Uterus (tissue), 4 donors: ENCODE results near the gene ABCA2. TPM values are rescaled to one million over a fixed set of nuclear protein-coding genes. Genes with fewer than 3 reads are reported as not detected.

Experiments used
- DNase-seq, 2 donors: peaks; one replicate each; pipeline ENCODE4 v3.0.0-alpha.2; 2019 to 2020
- H3K27ac ChIP-seq, 2 donors: fragments of 200-600 bp; sonication (generic); 1 replicate in 1 of 2; 2 replicates in 1 of 2; pipeline ENCODE4 v1.5.1; 2016 to 2018
- H3K27me3 ChIP-seq, 2 donors: fragments of 200-600 bp; sonication (generic); one replicate each; pipeline ENCODE4 v1.5.1; 2018 to 2019; ENCODE audit warnings: control low read depth in 1 of 2
- H3K36me3 ChIP-seq, 2 donors: fragments of 200-600 bp; sonication (generic); one replicate each; pipeline ENCODE4 v1.5.1; 2019; ENCODE audit warnings: control low read depth in 1 of 2
- H3K4me1 ChIP-seq, 2 donors: fragments of 200-600 bp; sonication (generic); one replicate each; pipeline ENCODE4 v1.5.1; 2018 to 2019; ENCODE audit warnings: control low read depth in 1 of 2
- H3K4me3 ChIP-seq, 2 donors: fragments of 200-600 bp; sonication (generic); 1 replicate in 1 of 2; 2 replicates in 1 of 2; pipeline ENCODE4 v1.5.1; 2018 to 2019; ENCODE audit warnings: mild to moderate bottlenecking in 1 of 2
- H3K9me3 ChIP-seq, 2 donors: fragments of 200-600 bp; sonication (generic); one replicate each; pipeline ENCODE4 v1.5.1; 2019; ENCODE audit warnings: control low read depth in 1 of 2
- CTCF ChIP-seq, 4 experiments: fragments of 200-600 bp in 2 of 4; fragments of 450-650 bp in 2 of 4; sonication (generic) in 2 of 4; IDR thresholded peaks; one replicate each; pipeline ENCODE4 v1.5.1; 2016 to 2019; ENCODE audit warnings: antibody characterized with exemption in 4 of 4, mild to moderate bottlenecking in 2 of 4, moderate library complexity in 1 of 4
- POLR2A ChIP-seq, 2 donors: fragments of 450-650 bp; IDR thresholded peaks; one replicate each; pipeline ENCODE4 v1.6.1; 2016; ENCODE audit warnings: antibody characterized with exemption in 2 of 2, mild to moderate bottlenecking in 1 of 2, moderate library complexity in 1 of 2
- intact Hi-C: fragments of 100-400 bp; cut with DNase I; formaldehyde crosslinking; loops from one replicate; pipeline ENCODE4 v1.15.1; 2023; ENCODE audit warnings: low total_unique reads
- total RNA-seq, 4 donors: library from RNA; depleted of rRNA in 3 of 4; stranded (reverse); fragments of >200 nt in 3 of 4; gene quantifications; one replicate each; pipeline versions ENCODE4 v1.1.0 to v1.2.4, GENCODE V29; 2014 to 2023
- donor health status: DM: yes; HTN: yes; CAD: no.

Gene ABCA2
- total RNA-seq, 4 donors from 2014 or later: 24.8 to 36.9 (median 26.1) TPM

DNA sequence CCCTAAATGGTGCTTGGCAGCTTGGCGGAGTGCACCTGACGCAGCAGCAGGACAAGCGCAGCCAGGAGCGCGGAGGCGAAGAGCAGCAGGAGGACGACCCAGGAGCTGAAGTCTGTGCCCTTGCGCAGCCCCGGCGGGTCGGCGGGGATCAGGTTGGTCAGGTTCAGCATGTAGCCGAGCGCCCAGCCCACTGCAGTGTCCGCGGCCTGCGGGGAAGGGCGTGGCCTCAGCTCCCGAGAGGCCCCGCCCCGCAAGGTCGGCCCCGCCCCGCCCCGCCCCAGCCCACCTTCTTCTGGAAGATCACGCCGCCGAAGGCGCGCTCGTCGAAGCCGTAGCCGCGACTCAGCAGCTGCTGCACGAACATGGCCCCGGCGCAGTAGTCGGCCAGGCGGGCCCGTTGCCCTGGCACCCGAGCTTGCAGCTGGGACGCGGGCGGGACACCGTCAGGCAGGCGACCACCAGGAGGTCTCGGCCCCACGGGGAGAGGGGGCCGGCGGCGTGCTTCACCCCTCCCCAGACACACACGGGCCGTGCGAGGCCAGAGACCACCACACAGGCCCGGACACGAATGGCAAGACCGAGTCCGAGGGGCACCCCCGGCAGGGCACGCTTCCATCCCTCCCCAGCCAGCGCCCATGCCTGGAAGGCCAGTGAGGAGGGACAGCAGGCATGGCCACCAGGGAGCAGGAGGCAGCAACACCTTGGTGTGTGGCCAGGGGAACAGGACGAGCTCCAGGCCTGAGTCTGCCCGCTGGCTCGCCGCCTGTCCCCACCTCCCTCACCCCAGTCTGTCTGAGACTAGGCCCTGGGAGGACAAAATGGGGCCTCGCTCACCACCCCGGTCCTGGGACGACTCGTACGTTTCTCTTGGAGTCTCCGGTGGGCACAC lies 20.9 kb upstream of the ABCA2 start:
- TF ChIP-seq CTCF (IDR thresholded peaks at IDR 0.05) (no peak), POLR2A (IDR thresholded peaks at IDR 0.05) (no peak)
- H3K4me3 ChIP-seq: no peak overlapping the region
- H3K27ac ChIP-seq: no peak overlapping the region
- H3K4me1 ChIP-seq: peaks cover 0 to 14% of the 10 kb centered on the region in 2 donors
- no peaks in the 10 kb centered on the region for H3K9me3 ChIP-seq
- peaks cover 5 to 13% of the 10 kb centered on the region in 2 donors for H3K27me3 ChIP-seq
- intact Hi-C loops: no loop called here
- H3K36me3 ChIP-seq: no peaks in the 10 kb centered on the region
- no peak for DNase-seq

DNA sequence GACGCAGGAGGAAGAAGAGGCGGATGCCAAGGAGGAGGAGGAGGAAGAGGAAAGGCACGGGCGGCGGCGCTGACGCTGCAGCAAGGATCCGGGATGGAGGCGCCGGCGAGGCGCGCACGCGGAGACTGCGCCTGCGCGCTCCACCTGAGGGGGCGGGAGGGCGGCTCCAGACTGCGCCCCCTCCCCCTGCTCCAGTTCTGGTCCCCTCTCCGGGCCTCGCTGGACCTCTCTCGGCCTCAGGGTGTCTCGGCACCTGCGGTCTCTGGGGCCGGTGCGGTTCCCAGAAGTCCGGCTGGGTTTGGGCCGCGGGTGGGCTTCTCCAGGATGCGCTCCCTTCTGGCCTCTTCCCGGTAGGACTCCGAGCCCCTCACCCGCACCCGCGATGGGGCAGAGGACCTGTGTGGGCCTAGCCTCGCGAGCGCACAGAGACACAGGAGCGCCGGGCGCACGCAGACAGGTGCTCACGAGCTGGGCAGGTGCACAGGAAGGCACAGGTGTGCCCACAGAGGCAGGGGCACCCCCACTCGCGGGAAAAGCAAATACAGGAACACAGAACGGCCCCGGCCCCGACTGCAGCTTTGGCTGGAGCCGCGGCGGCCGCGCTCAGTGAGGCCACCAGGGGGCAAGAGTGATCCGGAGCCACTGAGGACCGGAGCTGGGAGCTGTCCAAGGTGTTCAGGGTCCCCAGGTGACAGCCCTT lies 18.2 kb upstream of the ABCA2 start, which contains the start of gene NPDC1:
TSS of gene NPDC1 (minus strand) at position 90 of the 700 bp plus-strand sequence. CDS start 188 bp downstream, outside the sequence.
- TF ChIP-seq POLR2A (IDR thresholded peaks at IDR 0.05) (peak in 1 of 2 donors; percentile 52), CTCF (IDR thresholded peaks at IDR 0.05) (peak; percentile 76 to 84 (median 80))
- peak within 1 kb of the TSS; percentile 56 to 57 for H3K27ac ChIP-seq

DNA sequence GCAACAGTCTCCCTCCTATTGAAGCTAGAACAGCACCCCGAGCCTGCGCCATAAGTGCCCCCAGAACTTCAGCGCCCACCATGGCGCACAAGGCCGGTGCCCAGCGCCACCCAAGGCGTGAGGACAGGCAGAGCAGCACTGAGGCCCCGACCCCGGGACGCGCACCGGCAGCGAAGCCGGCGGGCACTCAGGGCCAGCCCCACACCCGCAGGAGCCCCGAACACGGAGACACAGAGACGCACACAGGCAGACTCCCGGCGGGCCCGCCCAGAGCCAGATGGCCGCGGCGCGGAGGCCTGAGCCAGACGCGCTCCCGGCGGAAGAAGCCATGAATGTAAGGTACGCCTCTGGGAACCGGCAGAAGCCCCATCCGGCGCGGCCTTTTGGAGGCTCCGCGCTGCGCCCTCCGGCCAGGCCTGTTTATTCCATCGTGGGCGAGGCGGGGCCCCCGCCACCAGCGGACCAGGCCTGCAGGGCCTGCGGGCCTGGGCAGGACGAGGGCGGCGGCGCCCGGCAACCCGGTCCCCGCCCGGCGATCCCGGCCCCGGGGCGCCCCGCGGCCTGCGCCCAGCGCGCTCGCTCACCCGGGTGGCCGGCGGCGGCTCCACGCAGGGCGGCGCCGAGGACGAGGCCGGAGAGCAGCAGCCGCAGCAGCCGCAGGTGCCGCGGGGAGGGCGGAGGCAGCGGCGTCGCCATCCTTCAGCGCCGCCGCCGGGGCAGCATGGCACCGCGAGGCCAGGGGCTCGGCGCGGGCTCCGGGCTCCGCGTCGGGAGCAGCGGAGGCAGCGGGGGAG lies 17.5 kb upstream of the ABCA2 start:
- Histone ChIP-seq H3K27ac (peak overlapping the region; percentile 33 to 57), H3K4me1 (peaks cover 0 to 5% of the 10 kb centered on the region in 2 donors), H3K4me3 (peak overlapping the region; percentile 41 to 42), H3K9me3 (no peaks in the 10 kb centered on the region), H3K36me3 (no peaks in the 10 kb centered on the region), H3K27me3 (peaks cover 0 to 13% of the 10 kb centered on the region in 2 donors)
- intact Hi-C loops: no loop called here
- TF ChIP-seq CTCF (IDR thresholded peaks at IDR 0.05) (no peak), POLR2A (IDR thresholded peaks at IDR 0.05) (no peak)
- DNase-seq: no peak

More for the DNA sequence above, 18.2 kb upstream of the ABCA2 start, which contains the start of gene NPDC1:
- intact Hi-C loops: no loop called here
- Histone ChIP-seq H3K27me3 (peaks cover 0 to 13% of the 10 kb centered on the region in 2 donors), H3K9me3 (no peaks in the 10 kb centered on the region), H3K4me3 (peak within 1 kb of the TSS; percentile 41 to 42), H3K4me1 (peaks cover 0 to 5% of the 10 kb centered on the region in 2 donors), H3K36me3 (no peaks in the 10 kb centered on the region)
- DNase-seq: peak; percentile 64 to 69

- Histone ChIP-seq H3K9me3 (no peaks in the 10 kb centered on the region), H3K4me3 (peak overlapping the region; percentile 41 to 42), H3K27ac (peak overlapping the region; percentile 36 to 50), H3K27me3 (peaks cover 0 to 12% of the 10 kb centered on the region in 2 donors), H3K4me1 (peaks cover 0 to 5% of the 10 kb centered on the region in 2 donors), H3K36me3 (no peaks in the 10 kb centered on the region)
- intact Hi-C loops: no loop called here
- TF ChIP-seq POLR2A (IDR thresholded peaks at IDR 0.05) (peak in 1 of 2 donors; percentile 15), CTCF (IDR thresholded peaks at IDR 0.05) (no peak)
- DNase-seq: peak in 1 of 2 donors; percentile 52
These were observed 16.6 kb upstream of the ABCA2 start for GRCh38 chr9:137044502-137045177.
